PC-3 (cell line): ENCODE data around the gene IKBKE. TPM values are rescaled to one million over a fixed set of nuclear protein-coding genes. Genes with fewer than 3 reads are reported as not detected.
A peak's percentile ranks its signal among the peaks of the same experiment; 100 is the strongest.

ENCODE experiments used
- ATAC-seq: fragments of 200-7000 bp; cut with Tn5 transposase; 2 replicates; pipeline ENCODE4 v1.9.1; 2020; ENCODE audit warnings: mild to moderate bottlenecking, moderate library complexity
- BruUV-seq: library from RNA; stranded (reverse); fragments of 400-500 nt; replicated peaks from 2 replicates; lab custom pipeline; 2021; lab: Mats Ljungman, UMichigan
- CTCF ChIA-PET: fragments of 300-600 bp; sonication (Branson Sonifier 250); formaldehyde crosslinking; loops from one replicate; lab custom pipeline; 2022; ENCODE audit warnings: antibody characterized with exemption; lab: Charles Lee
- POLR2A ChIA-PET: fragments of 300-600 bp; sonication (Branson Sonifier 250); formaldehyde crosslinking; loops from one replicate; lab custom pipeline; 2022; ENCODE audit warnings: antibody characterized with exemption; ENCODE audit not compliant: unreplicated experiment; lab: Charles Lee
- DNase-seq: peaks from one replicate; pipeline ENCODE4 v3.0.0-alpha.2; 2015
- H2AFZ ChIP-seq: fragments of 300-600 bp; sonication (generic); 2 replicates; pipeline ENCODE4 v1.6.0; 2016; ENCODE audit warnings: antibody characterized with exemption, low read length
- H3F3A ChIP-seq: fragments of 300-600 bp; sonication (generic); one replicate; pipeline ENCODE4 v1.6.0; 2017; ENCODE audit warnings: antibody characterized with exemption, low read length, control low read depth, mild to moderate bottlenecking; ENCODE audit not compliant: unreplicated experiment
- H3K27ac ChIP-seq: fragments of 300-600 bp; sonication (generic); 2 replicates; pipeline ENCODE4 v1.5.1; 2016; ENCODE audit warnings: mild to moderate bottlenecking, low read length
- H3K27me3 ChIP-seq: fragments of 300-600 bp; sonication (generic); 2 replicates; pipeline ENCODE4 v1.6.1; 2016; ENCODE audit warnings: low read length, mixed read lengths
- H3K36me3 ChIP-seq: fragments of 300-600 bp; sonication (generic); 2 replicates; pipeline ENCODE4 v1.6.1; 2016; ENCODE audit warnings: low read depth, mixed run types, low read length, mixed read lengths
- H3K4me1 ChIP-seq: fragments of 300-600 bp; sonication (generic); 2 replicates; pipeline ENCODE4 v1.5.1; 2016; ENCODE audit warnings: low read length; ENCODE audit not compliant: insufficient read depth
- H3K4me2 ChIP-seq: fragments of 300-600 bp; sonication (generic); 2 replicates; pipeline ENCODE4 v1.6.0; 2016; ENCODE audit warnings: low read length
- H3K4me3 ChIP-seq: fragments of 300-600 bp; sonication (generic); 2 replicates; pipeline ENCODE4 v1.5.1; 2016; ENCODE audit warnings: mild to moderate bottlenecking, low read length, mixed read lengths
- H3K79me2 ChIP-seq: fragments of 300-600 bp; sonication (generic); 2 replicates; pipeline ENCODE4 v1.6.1; 2017; ENCODE audit warnings: low read length, mixed read lengths
- H3K9ac ChIP-seq: fragments of 300-600 bp; sonication (generic); 2 replicates; pipeline ENCODE4 v1.6.0; 2016; ENCODE audit warnings: mild to moderate bottlenecking, low read length
- H3K9me2 ChIP-seq: fragments of 300-600 bp; sonication (generic); replicated peaks from 2 replicates; pipeline ENCODE4 v1.6.1; 2016; ENCODE audit warnings: mixed run types, low read length, mixed read lengths
- H3K9me3 ChIP-seq: fragments of 300-600 bp; sonication (generic); 2 replicates; pipeline ENCODE4 v1.6.1; 2016; ENCODE audit warnings: low read length, mixed read lengths
- H4K20me1 ChIP-seq: fragments of 300-600 bp; sonication (generic); 2 replicates; pipeline ENCODE4 v1.6.1; 2016; ENCODE audit warnings: low read length, mixed read lengths
- CTCF ChIP-seq: fragments of 300-600 bp; sonication (generic); conservative IDR thresholded peaks from 2 replicates; pipeline ENCODE4 v1.5.1; 2017; ENCODE audit warnings: antibody characterized with exemption, low read depth, mild to moderate bottlenecking, low read length
- EZH2 ChIP-seq: fragments of 300-600 bp; sonication (generic); IDR thresholded peaks from one replicate; pipeline ENCODE4 v1.6.1; 2017; ENCODE audit warnings: antibody characterized with exemption, mild to moderate bottlenecking, low read length; ENCODE audit not compliant: unreplicated experiment
- EZH2phosphoT487 ChIP-seq: fragments of 300-600 bp; sonication (generic); IDR thresholded peaks from 2 replicates; pipeline ENCODE4 v1.6.1; 2018; ENCODE audit warnings: mild to moderate bottlenecking, antibody characterized with exemption, low read length, borderline replicate concordance
- intact Hi-C: fragments of 100-400 bp; cut with micrococcal nuclease; formaldehyde crosslinking; loops from 2 replicates; pipeline ENCODE4 v1.9.0; 2023
- total RNA-seq: library from RNA; depleted of rRNA; stranded (reverse); fragments of >200 nt; gene quantifications from 2 replicates; pipeline ENCODE4 v1.2.3, GENCODE V29; 2014

Gene IKBKE
- total RNA-seq, 1 experiment from 2014 or later: 28.3 TPM

DNA sequence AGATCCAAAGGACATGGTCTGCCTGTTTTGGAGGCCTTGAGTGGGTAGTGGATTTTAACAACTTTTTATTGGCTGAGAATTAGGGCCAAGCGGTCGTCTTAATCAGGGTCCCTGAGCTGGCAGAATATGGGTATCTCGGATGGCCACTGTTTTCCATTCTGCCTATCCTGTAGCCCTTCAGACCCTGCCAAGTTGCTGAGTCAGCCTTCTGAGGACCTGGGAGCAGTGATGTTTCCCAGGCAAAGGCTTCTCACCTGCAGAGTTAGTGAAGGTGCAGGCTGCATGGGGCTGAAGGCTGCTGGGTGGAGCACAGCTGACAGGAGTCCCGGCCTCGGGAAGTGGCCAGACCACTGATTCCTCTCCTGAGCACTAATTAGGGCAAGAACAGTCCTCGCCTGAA is 48.5 kb downstream of the IKBKE start:
- Histone ChIP-seq H3K9me3 (no peaks in the 10 kb centered on the region), H3F3A (no peaks in the 10 kb centered on the region), H3K27ac (no peak overlapping the region), H3K9me2 (no peaks in the 10 kb centered on the region), H3K4me2 (no peak overlapping the region), H3K36me3 (no peaks in the 10 kb centered on the region), H3K27me3 (no peaks in the 10 kb centered on the region), H4K20me1 (no peaks in the 10 kb centered on the region), H3K9ac (no peak overlapping the region), H3K4me3 (no peak overlapping the region), H3K4me1 (peaks cover 22% of the 10 kb centered on the region), H2AFZ (no peak overlapping the region), H3K79me2 (no peaks in the 10 kb centered on the region)
- ATAC-seq (no peak), DNase-seq (no peak)
- BruUV-seq: no TSS peak
- intact Hi-C loops: no loop called here
- ChIA-PET CTCF (no interaction called here), POLR2A (no interaction called here)
- TF ChIP-seq EZH2phosphoT487 (no peak), CTCF (no peak), EZH2 (no peak)

- no peaks in the 10 kb centered on the region for H3K79me2 ChIP-seq
- ATAC-seq (no peak; the same call in 1 of the 2 replicates), DNase-seq (peak; percentile 61)
- H3K9me2 ChIP-seq: no peaks in the 10 kb centered on the region
- no peak overlapping the region for H3K4me2 ChIP-seq
- H3K4me3 ChIP-seq: no peak overlapping the region
- ChIA-PET CTCF (no interaction called here), POLR2A (no interaction called here)
- intact Hi-C loops: no loop called here
- BruUV-seq: no TSS peak
- TF ChIP-seq CTCF: no peak
- TF ChIP-seq EZH2: no peak
- no peak for TF ChIP-seq EZH2phosphoT487
- no peak overlapping the region for H2AFZ ChIP-seq
- no peak overlapping the region for H3K27ac ChIP-seq
- H3K4me1 ChIP-seq: peaks cover 19% of the 10 kb centered on the region
- no peak overlapping the region for H3K9ac ChIP-seq
- H3K9me3 ChIP-seq: no peaks in the 10 kb centered on the region
- H3K27me3 ChIP-seq: no peaks in the 10 kb centered on the region
- H4K20me1 ChIP-seq: no peaks in the 10 kb centered on the region
- no peaks in the 10 kb centered on the region for H3K36me3 ChIP-seq
- no peaks in the 10 kb centered on the region for H3F3A ChIP-seq
Observed at GRCh38 chr1:206521127-206521526, 50.9 kb downstream of the IKBKE start.

- Histone ChIP-seq H2AFZ (no peak overlapping the region), H3K4me1 (peaks cover 19% of the 10 kb centered on the region), H3K79me2 (no peaks in the 10 kb centered on the region), H3K27ac (no peak overlapping the region), H3K27me3 (no peaks in the 10 kb centered on the region), H3K4me3 (no peak overlapping the region), H3K36me3 (no peaks in the 10 kb centered on the region), H3K4me2 (no peak overlapping the region), H4K20me1 (no peaks in the 10 kb centered on the region), H3K9me2 (no peaks in the 10 kb centered on the region), H3F3A (no peaks in the 10 kb centered on the region), H3K9ac (no peak overlapping the region), H3K9me3 (no peaks in the 10 kb centered on the region)
- intact Hi-C loops: no loop called here
- CTCF ChIA-PET: interaction anchor here (0.6 kb wide), 1 partner anchor 23 kb away, joined by 3 read pairs; no protein-coding TSS in a partner anchor
- ATAC-seq (no peak), DNase-seq (no peak)
- TF ChIP-seq CTCF: no peak
- TF ChIP-seq EZH2phosphoT487: no peak
- no peak for TF ChIP-seq EZH2
- no TSS peak for BruUV-seq
- POLR2A ChIA-PET: no interaction called here
Observed at GRCh38 chr1:206521694-206522402, 51.6 kb downstream of the IKBKE start.
